Liver (tissue), 3 donors: Measurements from ENCODE around the gene NUTM1.

Experiments
- CTCF ChIP-seq: fragments of 150-350 bp; IDR thresholded peaks from 2 replicates; pipeline ENCODE4 v1.5.1; 2017; ENCODE audit warnings: improper control_type of control experiment, low read depth, low read length; ENCODE audit not compliant: missing input control
- FOXA2 ChIP-seq: IDR thresholded peaks from 2 replicates; pipeline ENCODE4 v1.6.1; 2016; ENCODE audit warnings: antibody characterized with exemption
- MAX ChIP-seq: IDR thresholded peaks from 2 replicates; pipeline ENCODE4 v1.6.1; 2016; ENCODE audit warnings: antibody characterized with exemption
- RAD21 ChIP-seq, 2 donors: IDR thresholded peaks; 2 replicates each; pipeline ENCODE4 v1.6.1; 2016; ENCODE audit warnings: antibody characterized with exemption in 2 of 2, mild to moderate bottlenecking in 2 of 2
- donor health status: healthy.
- donor health status: healthy.

- TF ChIP-seq FOXA2 (no peak), MAX (no peak), CTCF (no peak), RAD21 (IDR thresholded peaks at IDR 0.05) (no peak)
Observed at GRCh38 chr15:34330279-34330678, 12.8 kb upstream of the NUTM1 start.
